SHP77 (cell line): ENCODE measurements around the gene VPS29.
A peak's percentile ranks its signal among the peaks of the same experiment; 100 is the strongest.
"Not testable (repeated sequence)": the region's sequence is repeated elsewhere in the genome, so short reads cannot be mapped to it uniquely, and the experiment has no call there.

Experiments used
- DNase-seq, 2 experiments: peaks; one replicate each; lab custom pipeline; 2025; lab: John Stamatoyannopoulos, UW

Gene VPS29

DNA sequence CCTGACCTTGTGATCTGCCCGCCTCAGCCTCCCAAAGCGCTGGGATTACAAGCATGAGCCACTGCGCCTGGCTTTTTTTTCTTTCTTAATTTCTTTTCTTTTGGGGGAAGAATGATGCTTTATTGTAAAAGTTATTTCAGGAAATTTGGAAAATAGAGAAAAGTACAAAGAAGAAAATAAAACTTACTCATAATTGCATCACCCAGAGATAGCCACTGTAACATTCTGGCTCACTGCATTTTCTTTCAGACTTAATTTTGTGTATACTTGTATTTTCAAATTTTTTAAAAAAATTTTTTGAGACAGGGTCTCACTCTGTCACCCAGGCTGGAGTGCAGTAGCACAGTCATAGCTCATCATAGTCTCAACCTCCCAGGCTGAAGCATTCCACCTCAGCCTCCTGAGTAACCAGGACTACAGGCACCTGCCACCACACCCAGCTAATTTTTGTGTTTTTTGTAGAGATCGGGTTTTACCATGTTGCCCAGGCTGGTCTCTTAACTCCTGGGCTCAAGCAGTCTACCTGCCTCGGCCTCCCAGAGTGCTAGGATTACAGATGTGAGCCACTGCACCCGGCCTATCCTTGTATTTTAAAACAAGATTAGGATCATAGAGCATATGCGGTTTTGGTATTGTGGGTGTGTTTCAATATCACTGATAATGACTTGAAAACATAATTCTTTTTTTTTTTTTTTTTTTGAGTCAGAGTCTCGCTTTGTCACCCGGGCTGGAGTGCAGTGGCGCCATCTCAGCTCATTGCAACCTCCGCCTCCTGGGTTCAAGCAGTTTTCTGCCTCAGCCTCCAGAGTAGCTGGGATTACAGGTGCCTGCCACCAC is 19.2 kb upstream of the VPS29 start:
- DNase-seq: not testable (repeated sequence)

DNA sequence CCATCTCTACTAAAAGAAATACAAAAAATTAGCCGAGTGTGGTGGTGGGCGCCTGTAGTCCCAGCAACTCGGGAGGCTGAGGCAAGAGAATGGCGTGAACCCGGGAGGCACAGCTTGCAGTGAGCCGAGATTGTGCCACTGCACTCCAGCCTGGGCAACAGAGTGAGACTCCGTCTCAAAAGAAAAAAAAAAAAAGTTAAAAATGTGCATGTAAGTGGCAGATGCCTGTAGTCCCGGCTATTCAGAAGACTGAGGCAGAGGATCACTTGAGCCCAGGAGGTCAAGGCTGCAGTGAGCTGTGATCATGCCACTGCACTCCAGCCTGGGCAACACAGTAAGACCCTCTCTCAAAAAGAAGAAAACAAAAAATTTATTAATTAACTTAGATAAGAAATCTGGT is 16.1 kb upstream of the VPS29 start:
- DNase-seq: not testable (repeated sequence)

DNA sequence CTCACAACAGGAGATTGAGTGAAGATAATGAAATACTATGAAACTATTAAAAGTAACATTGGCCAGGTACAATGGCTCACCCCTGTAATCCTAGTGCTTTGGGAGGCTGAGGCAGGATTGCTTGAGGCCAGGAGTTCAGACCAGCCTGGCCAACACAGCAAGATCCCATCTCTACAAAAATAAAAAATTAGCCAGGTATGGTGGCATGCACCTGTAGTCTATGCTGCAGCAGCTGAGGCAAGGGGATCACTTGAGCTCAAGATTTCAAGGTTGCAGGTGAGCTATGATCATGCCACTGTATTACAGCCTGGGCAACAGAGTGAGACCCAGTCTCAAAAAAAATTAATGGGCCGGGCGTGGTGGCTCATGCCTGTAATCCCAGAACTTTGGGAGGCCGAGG is 15.1 kb upstream of the VPS29 start:
- DNase-seq: no peak

DNA sequence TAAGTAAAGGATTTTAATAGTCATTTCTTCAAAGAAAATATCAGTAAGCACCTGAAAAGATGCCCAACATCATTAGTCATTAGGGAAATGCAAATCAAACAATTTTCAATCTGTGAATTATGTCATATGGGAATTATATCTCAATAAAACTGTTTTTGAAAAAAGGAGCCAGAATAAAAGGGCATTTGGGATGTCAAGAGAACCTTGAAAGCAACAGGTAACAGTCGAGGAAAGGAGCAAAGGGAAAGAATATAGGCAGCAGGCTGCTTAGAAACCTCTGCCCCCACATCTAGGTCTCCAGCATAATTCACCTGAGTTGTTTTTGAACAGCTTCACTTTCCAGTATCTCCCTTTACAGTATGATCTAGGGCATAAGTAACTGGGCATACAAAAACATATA is 12.5 kb upstream of the VPS29 start:
- no peak for DNase-seq

DNA sequence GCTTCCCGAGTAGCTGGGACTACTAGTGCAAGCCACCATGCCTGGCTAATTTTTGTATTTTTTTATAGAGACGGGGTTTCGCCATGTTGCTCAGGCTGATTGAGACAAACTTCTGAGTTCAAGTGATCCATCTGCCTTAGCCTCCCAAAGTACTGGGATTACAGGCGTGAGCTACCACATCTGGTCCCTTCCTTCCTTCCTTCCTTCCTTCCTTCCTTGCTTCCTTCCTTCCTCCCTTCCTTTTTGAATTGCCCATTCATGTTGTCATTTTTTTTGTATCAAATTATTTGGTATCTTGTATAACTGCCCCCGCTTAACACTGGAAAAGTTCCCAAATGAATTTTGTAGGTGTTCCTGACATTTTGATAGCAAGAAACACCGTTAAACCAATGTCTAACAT is 11.9 kb upstream of the VPS29 start:
- no peak for DNase-seq

DNA sequence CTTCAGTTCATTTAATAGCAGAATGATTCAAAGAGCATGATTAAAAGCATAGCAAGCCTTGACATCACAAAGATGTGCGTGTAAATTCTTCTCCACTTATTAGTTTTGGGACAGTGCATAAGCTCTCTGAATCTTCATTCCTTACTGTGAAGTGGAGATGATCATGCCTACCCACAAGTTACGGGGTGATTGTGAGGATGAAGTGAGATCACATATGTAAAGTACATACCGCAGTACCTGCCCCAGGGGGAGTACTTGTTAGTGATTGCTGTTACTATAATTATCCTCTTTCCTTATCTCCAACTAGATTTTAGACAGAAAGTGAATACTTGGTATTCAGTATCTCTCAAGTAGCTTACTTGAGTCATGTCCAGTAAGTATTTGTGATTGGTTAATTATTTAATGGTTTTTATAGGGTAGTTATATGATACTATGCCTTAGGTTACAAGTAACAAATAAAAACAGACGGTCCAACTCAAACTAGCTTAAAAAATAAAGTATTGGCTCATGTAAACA is 6.2 kb upstream of the VPS29 start:
- no peak for DNase-seq

DNA sequence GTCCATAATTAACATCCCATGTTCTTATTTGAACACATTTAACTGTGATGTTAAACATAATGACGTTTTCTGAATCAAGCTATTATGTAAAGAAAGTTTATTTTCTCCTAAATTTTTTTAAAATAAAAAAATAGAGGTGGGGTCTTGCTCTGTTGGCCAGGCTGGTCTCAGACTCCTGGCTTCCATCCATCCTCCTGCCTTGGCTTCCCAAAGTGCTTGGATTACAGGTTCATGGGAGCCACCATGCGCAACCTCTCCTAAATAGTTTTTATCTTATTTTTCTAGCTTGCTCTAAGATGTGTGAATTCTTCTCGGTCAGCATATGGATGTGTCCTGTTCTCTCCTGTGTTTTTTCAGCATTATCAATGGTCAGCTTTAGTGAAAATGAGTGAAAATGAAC is 3.4 kb upstream of the VPS29 start:
- no peak for DNase-seq

DNA sequence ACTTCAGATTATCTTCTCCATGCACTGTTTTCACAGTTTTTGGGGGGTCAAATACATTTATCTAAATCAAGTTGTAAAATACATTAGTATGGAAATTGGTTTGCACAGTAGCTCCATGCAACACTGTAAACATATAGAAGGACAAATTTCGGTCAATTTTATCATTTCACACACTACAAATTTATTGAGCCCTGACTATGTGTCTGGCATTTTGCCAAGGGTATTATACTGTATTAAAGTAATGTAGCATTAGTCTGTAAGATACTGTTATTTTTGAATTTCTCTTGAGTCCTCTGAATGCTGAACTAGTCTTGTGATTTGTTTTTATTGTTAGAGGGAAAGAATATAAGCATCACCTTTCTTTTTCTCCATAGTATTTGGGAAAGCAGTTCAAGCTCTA is 1.5 kb upstream of the VPS29 start:
- no peak for DNase-seq

DNA sequence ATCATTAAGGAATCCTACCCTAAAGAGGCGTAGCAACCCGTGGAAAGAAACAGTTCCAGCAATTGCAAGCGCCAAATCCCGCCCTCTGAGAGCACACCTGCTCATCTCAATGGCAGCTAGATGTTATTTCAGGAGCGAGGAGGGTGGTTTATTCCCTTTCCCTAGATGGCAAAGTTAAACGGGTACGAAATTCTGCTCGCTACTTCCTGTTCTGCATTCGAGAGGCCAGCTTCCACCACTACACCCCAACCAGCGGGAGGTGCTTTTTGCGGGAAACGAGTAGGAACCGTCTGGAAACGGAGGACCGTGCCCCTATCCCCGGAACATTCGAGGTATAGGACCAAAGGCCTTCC is 536 bp downstream of the VPS29 start:
- peak in 1 of 2 experiments; percentile 19 for DNase-seq

DNA sequence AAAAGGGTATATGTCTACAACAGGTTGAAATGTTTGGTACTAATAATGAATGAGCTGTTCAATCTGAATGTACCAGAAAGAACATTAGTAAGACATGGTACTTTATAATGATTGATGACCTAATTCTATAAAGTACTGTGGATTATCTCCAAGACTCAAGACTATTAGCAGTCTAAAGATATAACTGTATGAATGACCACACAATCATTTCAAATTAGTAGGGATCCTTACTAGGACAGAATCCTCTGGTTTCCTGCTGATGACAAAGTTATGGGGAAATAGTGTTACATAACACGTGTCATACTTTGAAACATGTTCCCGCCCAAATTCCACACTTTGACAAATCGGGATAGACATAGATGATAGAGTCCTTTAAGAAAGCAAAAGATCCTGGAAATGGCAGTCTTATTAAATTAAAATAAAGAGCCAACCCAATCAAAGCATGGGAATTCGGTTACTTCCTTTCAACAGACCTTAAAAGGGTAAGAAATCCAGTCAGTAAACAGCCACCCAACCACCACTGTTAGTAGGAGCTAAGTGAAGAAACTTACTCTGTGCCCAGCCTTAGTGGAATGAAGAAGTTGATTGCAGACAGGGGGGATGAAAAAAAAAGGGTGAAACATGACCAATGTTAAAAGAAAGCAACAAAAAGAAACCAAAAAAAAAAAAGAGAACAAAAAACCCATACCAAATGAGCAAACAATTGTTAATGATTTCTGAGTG is 2.8 kb downstream of the VPS29 start:
- DNase-seq: no peak

DNA sequence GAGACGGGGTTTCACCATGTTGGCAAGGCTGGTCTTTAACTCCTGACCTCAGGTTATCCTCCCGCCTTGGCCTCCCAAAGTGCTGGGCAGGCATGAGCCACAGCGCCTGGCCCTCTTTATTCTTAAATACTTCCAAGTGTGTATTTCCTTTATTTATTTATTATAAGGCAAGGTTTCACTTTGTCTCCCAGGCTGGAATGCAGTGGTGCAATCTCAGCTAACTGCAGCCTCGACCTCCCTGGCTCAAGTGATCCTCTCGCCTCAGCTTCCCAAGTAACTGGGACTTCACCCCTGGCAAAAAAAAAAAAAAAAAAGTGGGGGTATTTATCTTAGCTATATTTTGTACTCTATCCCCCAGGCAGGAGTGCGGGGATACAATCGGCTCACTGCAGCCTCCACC is 26.5 kb downstream of the VPS29 start:
- no peak for DNase-seq

DNA sequence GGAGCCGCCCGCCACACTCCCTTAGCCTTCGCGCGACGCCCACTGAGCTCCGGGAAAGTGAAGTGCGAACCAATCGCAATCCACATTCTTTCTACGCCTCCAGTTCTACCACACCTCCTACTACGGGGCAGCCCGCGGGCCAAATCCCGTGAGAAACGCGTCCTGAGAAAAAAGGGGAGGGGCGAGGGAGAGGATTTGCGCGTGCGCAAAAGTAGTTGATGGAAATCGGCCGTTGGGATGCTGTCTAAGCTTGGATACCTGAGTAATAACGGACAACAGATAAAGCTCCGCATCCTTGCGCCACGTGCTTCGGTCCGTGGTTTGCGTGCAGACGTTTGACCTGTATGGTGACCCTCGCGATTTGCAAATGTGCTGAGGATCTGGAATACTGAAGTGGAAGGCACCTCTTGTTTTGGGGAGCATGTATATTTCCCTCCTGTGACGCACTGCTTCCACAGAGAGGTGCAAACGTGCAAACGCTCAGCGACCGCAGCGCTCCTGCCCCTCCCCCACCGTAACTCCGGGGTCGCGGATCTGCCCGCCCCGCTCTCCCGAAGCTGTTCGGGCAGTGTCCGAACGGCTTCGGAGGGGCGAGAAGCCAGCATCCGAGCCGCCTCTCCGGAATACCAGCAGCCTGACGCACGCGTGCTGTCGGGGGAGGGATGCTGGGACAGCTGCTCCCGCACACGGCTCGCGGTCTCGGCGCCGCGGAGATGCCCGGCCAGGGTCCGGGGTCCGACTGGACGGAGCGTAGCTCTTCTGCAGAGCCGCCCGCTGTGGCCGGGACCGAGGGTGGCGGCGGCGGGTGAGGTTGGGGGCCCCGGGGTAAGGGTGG is 33.5 kb downstream of the VPS29 start, which contains the start of the genes FAM216A and GPN3:
Gene FAM216A, plus strand, starts transcription at position 632 of the 835 bp plus-strand sequence. Its CDS starts 31 bp downstream, at position 663.
Gene GPN3, minus strand, starts transcription at position 44 of the 835 bp plus-strand sequence. CDS start 54 bp downstream, outside the sequence.
- peak; percentile 96 to 97 for DNase-seq

DNA sequence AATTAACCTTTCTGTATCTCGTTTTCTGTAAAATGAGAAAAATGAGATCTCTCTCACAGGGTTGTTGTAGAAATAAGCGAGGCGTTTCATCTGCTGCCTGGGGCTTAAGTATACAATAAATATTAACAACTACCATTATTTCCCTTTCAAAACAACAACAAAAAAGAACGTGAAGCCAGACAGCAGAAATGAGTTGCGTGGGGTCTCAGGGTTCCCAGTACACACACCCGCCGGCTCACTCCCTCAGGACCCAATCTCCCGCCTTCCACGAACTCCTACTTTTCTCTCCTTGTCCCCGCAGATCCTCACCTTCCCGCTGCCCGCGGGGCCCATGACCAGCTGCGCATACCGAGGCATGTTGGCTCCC is 34.1 kb downstream of the VPS29 start:
- no peak for DNase-seq

DNA sequence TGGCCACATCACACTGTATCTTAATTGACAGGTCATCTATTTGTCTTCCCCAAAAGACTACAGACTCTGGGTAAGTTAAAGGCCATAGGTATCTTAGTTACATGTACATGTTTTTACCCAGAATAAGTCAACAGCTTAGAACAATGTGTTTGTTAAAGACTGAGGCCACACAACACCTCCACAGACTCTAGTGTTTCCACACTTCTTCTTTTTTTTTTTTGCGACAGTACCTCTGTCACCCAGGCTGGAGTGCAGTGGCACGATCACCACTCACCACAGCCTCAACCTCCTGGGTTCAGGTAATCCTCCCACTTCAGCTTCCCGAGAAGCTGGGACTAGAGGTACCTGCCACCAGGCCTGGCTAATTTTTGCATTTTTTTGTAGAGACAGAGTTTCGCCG is 35.1 kb downstream of the VPS29 start:
- DNase-seq: no peak

DNA sequence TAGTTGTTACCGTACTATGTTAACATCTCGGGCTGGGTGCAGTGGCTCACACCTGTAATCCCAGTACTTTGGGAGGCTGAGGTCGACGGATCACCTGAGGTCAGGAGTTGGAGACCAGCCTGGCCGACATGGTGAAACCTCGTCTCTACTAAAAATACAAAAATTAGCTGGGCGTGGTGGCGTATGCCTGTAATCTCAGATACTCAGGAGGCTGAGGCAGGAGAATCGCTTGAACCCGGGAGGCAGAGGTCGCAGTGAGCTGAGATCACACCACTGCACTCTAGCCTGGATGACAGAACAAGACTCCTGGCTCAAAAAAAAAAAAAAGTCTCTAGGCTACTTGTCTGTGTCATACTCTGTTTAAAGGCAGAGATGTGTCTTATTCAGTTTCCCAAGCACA is 36.1 kb downstream of the VPS29 start:
- not testable (repeated sequence) for DNase-seq

DNA sequence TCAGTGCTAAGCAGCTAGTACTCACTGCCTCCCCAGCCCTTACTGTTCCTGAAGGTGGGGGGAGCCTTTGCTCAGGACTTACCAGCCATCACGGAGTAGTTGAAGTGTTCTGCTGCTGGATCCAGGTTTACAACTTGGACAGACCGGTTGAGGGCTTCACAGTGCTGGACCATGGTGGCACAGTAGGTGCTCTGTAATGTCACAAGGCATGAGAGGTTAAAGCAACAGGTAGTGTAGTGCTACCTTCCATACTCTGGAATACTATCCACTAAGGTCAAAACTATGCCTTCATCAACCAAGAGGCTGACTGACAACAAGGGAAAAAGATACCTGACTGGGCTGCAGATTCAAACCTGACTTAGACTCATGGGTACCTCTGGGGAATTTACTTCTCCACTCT is 36.9 kb downstream of the VPS29 start:
- no peak for DNase-seq

DNA sequence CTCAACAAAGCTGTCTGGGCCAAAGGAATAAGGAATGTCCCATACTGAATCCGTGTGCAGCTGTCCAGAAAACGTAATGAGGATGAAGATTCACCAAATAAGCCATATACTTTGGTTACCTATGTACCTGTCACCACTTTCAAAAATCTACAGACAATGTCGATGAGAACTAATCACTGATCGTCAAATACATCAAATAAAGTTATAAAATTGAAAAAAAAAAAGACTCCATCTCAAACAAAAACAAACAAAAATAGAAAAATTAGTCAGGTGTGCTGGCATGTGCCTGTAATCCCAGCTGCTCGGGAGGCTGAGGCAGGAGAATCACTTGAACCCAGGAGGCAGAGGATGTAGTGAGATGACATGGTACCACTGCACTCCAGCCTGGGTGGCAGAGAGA is 40.7 kb downstream of the VPS29 start:
- DNase-seq: not testable (repeated sequence)

DNA sequence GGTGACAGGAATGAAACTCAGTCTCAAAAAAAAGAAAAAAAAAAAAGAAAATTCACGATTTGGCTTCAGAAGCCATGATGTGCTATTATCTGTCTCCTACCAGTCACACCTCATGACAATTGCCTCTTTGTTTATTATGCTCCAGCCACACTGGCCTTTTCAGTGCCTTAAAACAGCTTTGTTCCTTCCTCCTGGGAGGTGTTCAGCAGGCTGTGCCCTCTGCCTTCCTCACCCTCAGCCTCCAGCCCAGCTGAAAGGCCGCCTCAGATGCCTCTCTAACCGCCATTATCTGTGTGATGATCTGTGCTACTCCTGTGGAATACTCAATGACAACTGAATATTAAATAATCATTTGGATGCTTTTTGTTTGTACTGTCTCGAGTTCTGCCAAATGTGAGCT is 43.2 kb downstream of the VPS29 start:
- DNase-seq: no peak

DNA sequence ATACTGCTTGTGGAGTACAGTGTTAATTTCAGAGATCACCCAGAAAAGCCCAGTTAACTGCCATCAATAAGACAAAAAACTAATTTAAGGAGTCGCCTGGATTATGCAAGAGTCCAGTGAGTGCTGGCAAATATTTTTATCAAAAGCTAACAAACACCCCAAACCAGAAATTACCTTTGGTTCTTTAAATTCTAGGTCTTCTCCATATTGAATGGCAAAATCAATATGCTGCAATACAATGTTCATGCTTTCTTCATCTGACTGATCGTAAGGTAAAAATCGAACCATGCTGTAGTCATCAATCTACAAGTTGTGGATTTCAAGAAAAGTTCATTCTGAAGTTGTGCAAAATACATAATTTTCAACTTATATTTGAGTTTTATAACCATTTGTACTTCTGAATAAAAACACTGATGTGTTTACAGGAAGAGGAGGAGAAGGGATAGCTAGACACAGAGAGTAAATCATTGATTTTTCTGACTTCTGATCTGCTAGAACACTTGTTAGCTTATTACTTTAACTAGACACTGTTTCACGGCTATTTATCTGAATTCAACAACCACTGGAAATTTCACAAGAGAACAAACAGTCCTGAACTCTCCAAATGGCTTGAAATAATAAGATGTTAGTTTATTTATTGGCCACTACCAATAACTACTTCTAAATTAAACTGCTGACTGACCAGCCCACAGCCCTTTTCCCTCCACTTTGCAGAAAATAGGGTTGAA is 48.2 kb downstream of the VPS29 start:
- DNase-seq: no peak

DNA sequence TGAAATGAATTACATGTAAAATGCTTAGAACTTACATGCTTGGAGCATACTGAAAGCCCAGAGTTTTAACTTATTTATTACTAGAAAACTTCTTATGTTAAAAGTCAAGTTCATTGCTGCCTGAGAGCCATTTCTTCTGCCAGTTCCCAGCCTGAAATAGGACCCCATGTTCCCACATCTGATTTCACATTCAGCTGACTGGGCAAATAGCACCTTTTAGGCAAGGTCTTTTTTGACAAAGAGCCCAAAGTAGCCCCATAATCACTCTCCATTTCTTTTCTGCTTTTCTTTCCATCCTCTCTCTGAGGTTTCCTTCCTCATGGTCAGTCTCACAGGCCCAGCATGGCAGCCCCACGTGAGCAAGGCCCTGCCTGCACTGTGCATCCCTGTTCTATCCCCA is 50.6 kb downstream of the VPS29 start:
- DNase-seq: no peak

DNA sequence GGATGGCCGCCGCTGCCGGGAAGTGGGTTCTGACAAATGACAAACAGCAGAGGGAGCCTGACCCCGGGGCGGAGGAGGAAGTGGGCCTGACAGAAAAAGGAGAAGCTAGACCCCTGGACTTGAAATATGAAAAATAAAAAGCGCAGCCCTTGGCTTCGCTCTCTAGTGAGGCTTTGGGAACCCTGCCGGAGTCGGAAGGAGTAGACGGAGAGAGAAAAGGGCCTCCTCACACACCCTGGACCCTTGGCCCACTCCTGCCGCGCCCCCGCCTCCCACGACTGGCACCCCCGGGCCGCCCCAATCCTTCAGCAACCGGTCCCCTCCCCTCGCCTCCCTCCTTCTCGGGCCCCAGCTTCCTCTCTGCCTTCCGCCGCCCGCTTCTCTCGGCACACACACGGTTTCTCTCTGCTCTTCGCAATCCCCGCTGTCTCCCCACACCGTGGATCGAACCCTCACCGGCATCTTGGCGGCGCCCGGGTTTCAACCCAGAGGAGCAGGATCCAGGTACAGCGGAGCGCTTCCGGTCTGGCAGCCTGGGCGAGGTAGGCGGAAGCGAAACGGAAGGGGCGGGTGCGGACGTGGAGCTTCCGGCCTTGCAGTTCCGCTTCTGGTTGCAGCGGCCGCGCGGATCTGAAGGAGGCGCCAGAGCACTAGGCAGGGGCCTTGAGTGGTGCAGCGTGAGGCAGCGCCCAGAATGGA is 52.0 kb downstream of the VPS29 start, which contains the start of gene ARPC3:
Gene ARPC3, minus strand, starts transcription at position 539 of the 699 bp plus-strand sequence. Its CDS starts 77 bp downstream, at position 462.
- peak; percentile 86 to 93 for DNase-seq
